Parathyroid adenoma (tissue), 2 donors: ENCODE data around the gene SLC25A53.

Experiments used
- H2AFZ ChIP-seq: fragments of 300-600 bp; sonication (generic); one replicate; pipeline ENCODE4 v1.7.0; 2017; ENCODE audit warnings: antibody characterized with exemption, mild to moderate bottlenecking
- H3K27ac ChIP-seq: fragments of 300-600 bp; sonication (generic); one replicate; pipeline ENCODE4 v1.7.0; 2017
- H3K27me3 ChIP-seq: fragments of 300-600 bp; sonication (generic); one replicate; pipeline ENCODE4 v1.7.0; 2017; ENCODE audit warnings: low read length; ENCODE audit not compliant: control insufficient read depth, insufficient read depth
- H3K36me3 ChIP-seq: fragments of 300-600 bp; sonication (generic); one replicate; pipeline ENCODE4 v1.7.0; 2017; ENCODE audit warnings: low read length; ENCODE audit not compliant: control insufficient read depth, insufficient read depth
- H3K4me1 ChIP-seq: fragments of 300-600 bp; sonication (generic); one replicate; pipeline ENCODE4 v1.7.0; 2017; ENCODE audit warnings: control low read depth
- H3K4me2 ChIP-seq: fragments of 300-600 bp; sonication (generic); one replicate; pipeline ENCODE4 v1.7.0; 2017; ENCODE audit warnings: low read length
- H3K4me3 ChIP-seq: fragments of 300-600 bp; sonication (generic); one replicate; pipeline ENCODE4 v1.7.0; 2017; ENCODE audit warnings: low read depth, low read length
- H3K79me2 ChIP-seq: fragments of 300-600 bp; sonication (generic); one replicate; pipeline ENCODE4 v1.7.0; 2017; ENCODE audit warnings: control low read depth
- H3K9ac ChIP-seq: fragments of 300-600 bp; sonication (generic); one replicate; pipeline ENCODE4 v1.7.0; 2017; ENCODE audit warnings: mild to moderate bottlenecking
- H3K9me3 ChIP-seq: fragments of 300-600 bp; sonication (generic); one replicate; pipeline ENCODE4 v1.7.0; 2017; ENCODE audit warnings: low read length; ENCODE audit not compliant: control insufficient read depth
- TF ChIP-seq, protein P1 (sequence below): fragments of 300-600 bp; sonication (generic); IDR thresholded peaks from one replicate; pipeline ENCODE4 v1.7.0; 2017; ENCODE audit warnings: antibody characterized with exemption, mild to moderate bottlenecking
- donor health status: primary hyperparathyroidism.

The SLC25A53 gene

GRCh38 chrX:104098919-104099318, 57.9 kb downstream of the SLC25A53 start:
- no peak overlapping the region for H2AFZ ChIP-seq
- no peaks in the 10 kb centered on the region for H3K9me3 ChIP-seq
- no peak overlapping the region for H3K4me2 ChIP-seq
- TF ChIP-seq, protein P1, sequence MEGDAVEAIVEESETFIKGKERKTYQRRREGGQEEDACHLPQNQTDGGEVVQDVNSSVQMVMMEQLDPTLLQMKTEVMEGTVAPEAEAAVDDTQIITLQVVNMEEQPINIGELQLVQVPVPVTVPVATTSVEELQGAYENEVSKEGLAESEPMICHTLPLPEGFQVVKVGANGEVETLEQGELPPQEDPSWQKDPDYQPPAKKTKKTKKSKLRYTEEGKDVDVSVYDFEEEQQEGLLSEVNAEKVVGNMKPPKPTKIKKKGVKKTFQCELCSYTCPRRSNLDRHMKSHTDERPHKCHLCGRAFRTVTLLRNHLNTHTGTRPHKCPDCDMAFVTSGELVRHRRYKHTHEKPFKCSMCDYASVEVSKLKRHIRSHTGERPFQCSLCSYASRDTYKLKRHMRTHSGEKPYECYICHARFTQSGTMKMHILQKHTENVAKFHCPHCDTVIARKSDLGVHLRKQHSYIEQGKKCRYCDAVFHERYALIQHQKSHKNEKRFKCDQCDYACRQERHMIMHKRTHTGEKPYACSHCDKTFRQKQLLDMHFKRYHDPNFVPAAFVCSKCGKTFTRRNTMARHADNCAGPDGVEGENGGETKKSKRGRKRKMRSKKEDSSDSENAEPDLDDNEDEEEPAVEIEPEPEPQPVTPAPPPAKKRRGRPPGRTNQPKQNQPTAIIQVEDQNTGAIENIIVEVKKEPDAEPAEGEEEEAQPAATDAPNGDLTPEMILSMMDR = no peak
- no peaks in the 10 kb centered on the region for H3K79me2 ChIP-seq
- no peak overlapping the region for H3K27ac ChIP-seq
- no peaks in the 10 kb centered on the region for H3K4me1 ChIP-seq
- H3K27me3 ChIP-seq = no peaks in the 10 kb centered on the region
- H3K9ac ChIP-seq = no peak overlapping the region
- H3K4me3 ChIP-seq = no peak overlapping the region
- no peaks in the 10 kb centered on the region for H3K36me3 ChIP-seq

- no peaks in the 10 kb centered on the region for H3K27me3 ChIP-seq
- no peak overlapping the region for H3K4me2 ChIP-seq
- no peak overlapping the region for H3K4me3 ChIP-seq
- H3K27ac ChIP-seq = no peak overlapping the region
- H2AFZ ChIP-seq = no peak overlapping the region
- TF ChIP-seq, protein P1 = peak; percentile 52
- H3K79me2 ChIP-seq = no peaks in the 10 kb centered on the region
- no peaks in the 10 kb centered on the region for H3K4me1 ChIP-seq
- H3K9me3 ChIP-seq = no peaks in the 10 kb centered on the region
- no peaks in the 10 kb centered on the region for H3K36me3 ChIP-seq
- H3K9ac ChIP-seq = no peak overlapping the region
Measured at GRCh38 chrX:104098151-104098808, 58.5 kb downstream of the SLC25A53 start.

- Histone ChIP-seq H3K36me3 (no peaks in the 10 kb centered on the region), H2AFZ (no peak overlapping the region), H3K9me3 (no peaks in the 10 kb centered on the region), H3K4me2 (no peak overlapping the region), H3K4me1 (no peaks in the 10 kb centered on the region), H3K79me2 (no peaks in the 10 kb centered on the region), H3K4me3 (no peak overlapping the region), H3K27me3 (no peaks in the 10 kb centered on the region), H3K9ac (no peak overlapping the region), H3K27ac (no peak overlapping the region)
- TF ChIP-seq, protein P1 = no peak
Measured at GRCh38 chrX:104085919-104086318, 70.9 kb downstream of the SLC25A53 start.

GRCh38 chrX:104085477-104085876, 71.3 kb downstream of the SLC25A53 start:
- no peaks in the 10 kb centered on the region for H3K9me3 ChIP-seq
- H3K4me2 ChIP-seq = no peak overlapping the region
- H3K4me1 ChIP-seq = no peaks in the 10 kb centered on the region
- H3K27me3 ChIP-seq = no peaks in the 10 kb centered on the region
- no peaks in the 10 kb centered on the region for H3K36me3 ChIP-seq
- no peak overlapping the region for H3K9ac ChIP-seq
- TF ChIP-seq, protein P1 = no peak
- H3K27ac ChIP-seq = no peak overlapping the region
- H2AFZ ChIP-seq = no peak overlapping the region
- no peak overlapping the region for H3K4me3 ChIP-seq
- H3K79me2 ChIP-seq = no peaks in the 10 kb centered on the region
